HepG2 (cell line): ENCODE measurements around the gene ADIPOR2. TPM values are rescaled to one million over a fixed set of nuclear protein-coding genes. Genes with fewer than 3 reads are reported as not detected.

Experiments
- ATAC-seq: fragments of 200-7000 bp; cut with Tn5 transposase; 3 replicates; pipeline ENCODE4 v1.9.1; 2020; ENCODE audit warnings: mild to moderate bottlenecking, moderate library complexity
- BruUV-seq: library from RNA; stranded (reverse); fragments of 400-500 nt; replicated peaks from 2 replicates; lab custom pipeline; 2021; lab: Mats Ljungman, UMichigan
- CTCF ChIA-PET: fragments of 300-600 bp; formaldehyde crosslinking; extraction: SDS; loops from one replicate; lab custom pipeline; 2021; ENCODE audit warnings: low total read pairs, inconsistent platforms, low intra/inter-chr PET ratio; lab: Yijun Ruan, JAX
- POLR2A ChIA-PET: fragments of 350-600 bp; sonication (Branson Sonifier 250); formaldehyde crosslinking; loops from one replicate; lab custom pipeline; 2020; ENCODE audit warnings: antibody characterized with exemption, inconsistent platforms; lab: Yijun Ruan, JAX
- DNase-seq: peaks from one replicate; pipeline ENCODE4 v3.0.0-alpha.2; 2015; ENCODE audit warnings: low spot score
- FAIRE-seq: peaks from 3 replicates; lab custom pipeline; 2011; peaks lifted over from hg19 to GRCh38; lab: Jason Lieb, UNC
- H2AFZ ChIP-seq: one replicate; pipeline ENCODE4 v1.6.1; 2011; ENCODE audit warnings: low read length, inconsistent platforms
- H3K27ac ChIP-seq: fragments of 300-600 bp; 3 replicates; pipeline ENCODE4 v1.8.0; 2011; ENCODE audit warnings: mixed run types, mild to moderate bottlenecking, mixed read lengths, low read length, inconsistent platforms; ENCODE audit not compliant: insufficient read depth; ENCODE audit errors: extremely low read length
- H3K27me3 ChIP-seq, 2 experiments: fragments of 200-600 bp in 1 of 2; 2 replicates in 1 of 2; 3 replicates in 1 of 2; pipeline versions ENCODE4 v1.6.0 to v1.8.0; 2011; ENCODE audit warnings: low read length in 2 of 2, mild to moderate bottlenecking in 2 of 2, moderate library complexity in 2 of 2, inconsistent platforms in 1 of 2; ENCODE audit not compliant: insufficient read depth in 2 of 2, control insufficient read depth in 1 of 2
- H3K36me3 ChIP-seq, 2 experiments: fragments of 200-600 bp in 1 of 2; replicated peaks in 1 of 2; 2 replicates in 1 of 2; 3 replicates in 1 of 2; pipeline versions ENCODE4 v1.5.1 to v1.8.0; 2011; ENCODE audit warnings: low read length in 2 of 2, inconsistent platforms in 1 of 2; ENCODE audit not compliant: insufficient read depth in 2 of 2, control insufficient read depth in 1 of 2
- H3K4me1 ChIP-seq: 2 replicates; pipeline ENCODE4 v1.5.1; 2012; ENCODE audit warnings: low read length, inconsistent platforms; ENCODE audit not compliant: insufficient read depth
- H3K4me2 ChIP-seq: 2 replicates; pipeline ENCODE4 v1.6.0; 2011; ENCODE audit warnings: low read depth, low read length, inconsistent platforms
- H3K4me3 ChIP-seq, 3 experiments: fragments of 200-600 bp in 1 of 3; sonication (generic), shearing (Covaris generic) in 1 of 3; replicated peaks in 1 of 3; 2 replicates each; pipeline ENCODE4 v1.5.1; 2011 to 2016; ENCODE audit warnings: low read length in 3 of 3, inconsistent platforms in 2 of 3, low read depth in 2 of 3, mild to moderate bottlenecking in 2 of 3, control low read depth in 1 of 3, mixed read lengths in 1 of 3; ENCODE audit not compliant: insufficient read depth in 1 of 3
- H3K79me2 ChIP-seq: one replicate; pipeline ENCODE4 v1.6.1; 2011; ENCODE audit warnings: low read length, inconsistent platforms; ENCODE audit not compliant: insufficient read depth
- H3K9ac ChIP-seq: 2 replicates; pipeline ENCODE4 v1.6.0; 2011; ENCODE audit warnings: mild to moderate bottlenecking, low read depth, low read length, inconsistent platforms; ENCODE audit not compliant: insufficient read depth
- H3K9me3 ChIP-seq: 2 replicates; pipeline ENCODE4 v1.5.1; 2012; ENCODE audit warnings: mild to moderate bottlenecking, low read length
- H4K20me1 ChIP-seq: 2 replicates; pipeline ENCODE4 v1.6.0; 2011; ENCODE audit warnings: inconsistent platforms, mild to moderate bottlenecking, low read length, moderate library complexity; ENCODE audit not compliant: insufficient read depth
- HDAC1 ChIP-seq: sonication (generic); formaldehyde crosslinking; IDR thresholded peaks from 2 replicates; pipeline ENCODE4 v1.5.1; 2020; ENCODE audit warnings: mild to moderate bottlenecking, missing genetic modification reagents
- HNF4A ChIP-seq: sonication (generic); formaldehyde crosslinking; IDR thresholded peaks from 2 replicates; pipeline ENCODE4 v1.4.0; 2020; ENCODE audit warnings: missing genetic modification reagents
- KLF6 ChIP-seq: IDR thresholded peaks from 2 replicates; pipeline ENCODE4 v1.8.0; 2016; ENCODE audit warnings: missing biosample characterization, missing genetic modification reagents
- MYNN ChIP-seq: sonication (generic); formaldehyde crosslinking; IDR thresholded peaks from 2 replicates; pipeline ENCODE4 v1.4.0; 2020; ENCODE audit warnings: mild to moderate bottlenecking, low read depth, missing genetic modification reagents
- NFE2 ChIP-seq: sonication (generic); formaldehyde crosslinking; IDR thresholded peaks from 2 replicates; pipeline ENCODE4 v1.4.0; 2020; ENCODE audit warnings: missing genetic modification reagents
- PHF20 ChIP-seq: sonication (generic); formaldehyde crosslinking; IDR thresholded peaks from 2 replicates; pipeline ENCODE4 v1.5.0; 2020; ENCODE audit warnings: mild to moderate bottlenecking, missing genetic modification reagents
- SRY ChIP-seq: sonication (generic); formaldehyde crosslinking; IDR thresholded peaks from 2 replicates; pipeline ENCODE4 v1.8.0; 2022; ENCODE audit warnings: mild to moderate bottlenecking, missing genetic modification reagents
- TARDBP ChIP-seq: sonication (generic); formaldehyde crosslinking; IDR thresholded peaks from 2 replicates; pipeline ENCODE4 v1.8.0; 2022; ENCODE audit warnings: mild to moderate bottlenecking, missing genetic modification reagents
- TRIM22 ChIP-seq: fragments of 450-650 bp; IDR thresholded peaks from 2 replicates; pipeline ENCODE4 v1.6.1; 2017
- XBP1 ChIP-seq: sonication (generic); formaldehyde crosslinking; IDR thresholded peaks from 2 replicates; pipeline ENCODE4 v1.5.0; 2020; ENCODE audit warnings: missing genetic modification reagents
- YEATS2 ChIP-seq: sonication (generic); formaldehyde crosslinking; IDR thresholded peaks from 2 replicates; pipeline ENCODE4 v1.4.0; 2020; ENCODE audit warnings: missing genetic modification reagents, borderline replicate concordance
- ZFP62 ChIP-seq: sonication (generic); formaldehyde crosslinking; IDR thresholded peaks from 2 replicates; pipeline ENCODE4 v1.4.0; 2020; ENCODE audit warnings: missing genetic modification reagents
- ZNF101 ChIP-seq: sonication (generic); formaldehyde crosslinking; IDR thresholded peaks from 2 replicates; pipeline ENCODE4 v1.4.0; 2020; ENCODE audit warnings: mild to moderate bottlenecking, low read depth, missing genetic modification reagents, borderline replicate concordance
- ZNF280B ChIP-seq: sonication (generic); formaldehyde crosslinking; IDR thresholded peaks from 2 replicates; pipeline ENCODE4 v1.5.0; 2020; ENCODE audit warnings: missing genetic modification reagents, mild to moderate bottlenecking, borderline replicate concordance
- ZNF543 ChIP-seq: sonication (generic); formaldehyde crosslinking; IDR thresholded peaks from 2 replicates; pipeline ENCODE4 v1.4.0; 2020; ENCODE audit warnings: mild to moderate bottlenecking, missing genetic modification reagents
- ZNF589 ChIP-seq: sonication (generic); formaldehyde crosslinking; conservative IDR thresholded peaks from 2 replicates; pipeline ENCODE4 v1.8.0; 2022; ENCODE audit warnings: mild to moderate bottlenecking, moderate library complexity, missing genetic modification reagents
- ZNF737 ChIP-seq: sonication (generic); formaldehyde crosslinking; IDR thresholded peaks from 2 replicates; pipeline ENCODE4 v1.5.0; 2020; ENCODE audit warnings: missing genetic modification reagents, mild to moderate bottlenecking, borderline replicate concordance
- ZNF746 ChIP-seq: sonication (generic); formaldehyde crosslinking; IDR thresholded peaks from 2 replicates; pipeline ENCODE4 v1.8.0; 2022; ENCODE audit warnings: mild to moderate bottlenecking, missing genetic modification reagents
- ZSCAN21 ChIP-seq: sonication (generic); formaldehyde crosslinking; IDR thresholded peaks from 2 replicates; pipeline ENCODE4 v1.8.0; 2022; ENCODE audit warnings: mild to moderate bottlenecking, missing genetic modification reagents, moderate library complexity, borderline replicate concordance
- WGBS: methylation state at CpG from one replicate; pipeline ENCODE4 v1.1.6; 2017; ENCODE audit warnings: low lambda C conversion rate; 5-methylcytosine and 5-hydroxymethylcytosine counted together
- in situ Hi-C: cut with HindIII; loops from 2 replicates; pipeline ENCODE4 v1.10.0; 2017; ENCODE audit warnings: low pct_unique_long_range_greater_than_20kb; ENCODE audit not compliant: extremely low pct_ligation_motif_present
- intact Hi-C: fragments of 100-400 bp; cut with micrococcal nuclease; formaldehyde crosslinking; loops from one replicate; pipeline ENCODE4 v1.10.0; 2022; ENCODE audit not compliant: unreplicated experiment
- polyA plus RNA-seq, 8 experiments: library from polyadenylated mRNA; depleted of rRNA in 3 of 8; stranded (reverse) in 7 of 8; unstranded in 1 of 8; fragments of >200 nt; fragmentation: Illumina TruSeq in 4 of 8; extraction: Trizol in 4 of 8; gene quantifications; 2 replicates each; pipeline versions ENCODE4 v1.2.1 to v1.2.3, GENCODE V29; 2011 to 2016; ENCODE audit warnings: low read depth in 4 of 8, missing spikeins in 1 of 8, mixed read lengths in 1 of 8; ENCODE audit not compliant: insufficient read depth in 1 of 8
- total RNA-seq, 5 experiments: library from RNA; depleted of rRNA; stranded (reverse); fragments of >200 nt; fragmentation: Illumina TruSeq; extraction: Trizol; gene quantifications; 2 replicates each; pipeline ENCODE4 v1.2.3, GENCODE V29; 2016; ENCODE audit warnings: low read depth in 1 of 5

The ADIPOR2 gene
- total and polyA plus RNA-seq, 2 of the 13 experiments (the other 11 are each of a cell fraction or from before 2014, with no cell fraction given) = 35.2 to 52.2 TPM

GRCh38 chr12:1642513-1642912 lies 48.4 kb upstream of the ADIPOR2 start:
- Histone ChIP-seq H3K27me3 (peaks cover 6 to 60% of the 10 kb centered on the region in 2 experiments), H3K4me1 (peaks cover 28% of the 10 kb centered on the region), H3K4me2 (no peak overlapping the region), H3K36me3 (no peaks in the 10 kb centered on the region), H4K20me1 (no peaks in the 10 kb centered on the region), H3K27ac (no peak overlapping the region), H3K4me3 (no peak overlapping the region), H2AFZ (no peak overlapping the region), H3K9ac (no peak overlapping the region), H3K9me3 (no peaks in the 10 kb centered on the region), H3K79me2 (no peaks in the 10 kb centered on the region)
- DNase-seq = no peak
- WGBS = 26% methylated on average over 7 of the region's 7 CpGs
- intact Hi-C loops = no loop called here
- no TSS peak for BruUV-seq
- in situ Hi-C loops = no loop called here
- no peak for TF ChIP-seq ZNF746 (CRISPR knock-in tag)
- no peak for TF ChIP-seq ZNF737 (CRISPR knock-in tag)
- TF ChIP-seq HDAC1 (CRISPR knock-in tag) = no peak
- no peak for TF ChIP-seq ZNF543 (CRISPR knock-in tag)
- no peak for TF ChIP-seq ZFP62 (CRISPR knock-in tag)
- TF ChIP-seq ZNF280B (CRISPR knock-in tag) = no peak
- CTCF ChIA-PET = no interaction called here
- FAIRE-seq = no peak
- ATAC-seq = no peak
- POLR2A ChIA-PET = no interaction called here

GRCh38 chr12:1643043-1643442 lies 47.8 kb upstream of the ADIPOR2 start:
- no peak overlapping the region for H3K4me2 ChIP-seq
- H3K9me3 ChIP-seq = no peaks in the 10 kb centered on the region
- no peaks in the 10 kb centered on the region for H3K36me3 ChIP-seq
- no peak overlapping the region for H2AFZ ChIP-seq
- H3K79me2 ChIP-seq = no peaks in the 10 kb centered on the region
- WGBS = 73% methylated on average over 9 of the region's 9 CpGs
- H3K27ac ChIP-seq = no peak overlapping the region
- ATAC-seq = no peak
- in situ Hi-C loops (no loop called here), intact Hi-C loops (no loop called here)
- CTCF ChIA-PET = no interaction called here
- H3K9ac ChIP-seq = no peak overlapping the region
- no peak for DNase-seq
- no peak overlapping the region for H3K4me3 ChIP-seq
- BruUV-seq = no TSS peak
- no peak for FAIRE-seq
- H3K4me1 ChIP-seq = peaks cover 28% of the 10 kb centered on the region
- POLR2A ChIA-PET = no interaction called here
- H3K27me3 ChIP-seq = peaks cover 6 to 64% of the 10 kb centered on the region in 2 experiments
- TF ChIP-seq ZNF101 (CRISPR knock-in tag) (no peak), XBP1 (CRISPR knock-in tag) (no peak), SRY (CRISPR knock-in tag) (no peak), HNF4A (CRISPR knock-in tag) (no peak), PHF20 (CRISPR knock-in tag) (no peak), MYNN (CRISPR knock-in tag) (no peak), TRIM22 (no peak), NFE2 (CRISPR knock-in tag) (no peak), KLF6 (CRISPR knock-in tag) (no peak), YEATS2 (CRISPR knock-in tag) (no peak), ZSCAN21 (no peak), ZNF589 (CRISPR knock-in tag) (no peak), TARDBP (CRISPR knock-in tag) (no peak)
- no peaks in the 10 kb centered on the region for H4K20me1 ChIP-seq
